Common myeloid progenitor, CD34-positive (primary cell): Measurements from ENCODE around the gene FNDC8.
"Not testable (repeated sequence)": the region's sequence is repeated elsewhere in the genome, so short reads cannot be mapped to it uniquely, and the experiment has no call there.

Experiments
- CTCF ChIA-PET: fragments of 350-600 bp; sonication (Branson Sonifier 250); formaldehyde crosslinking; loops from one replicate; lab custom pipeline; 2021; ENCODE audit warnings: antibody characterized with exemption; lab: Charles Lee
- POLR2A ChIA-PET: fragments of 350-600 bp; sonication (Branson Sonifier 250); formaldehyde crosslinking; loops from one replicate; lab custom pipeline; 2021; ENCODE audit warnings: antibody characterized with exemption; lab: Charles Lee
- DNase-seq, 3 donors: peaks; one replicate each; pipeline versions ENCODE4 v3.0.0 to v3.0.0-alpha.2; 2013
- H3K27ac ChIP-seq, 2 experiments: 1 replicate in 1 of 2; 2 replicates in 1 of 2; pipeline ENCODE4 v1.7.0; 2013; ENCODE audit warnings: inconsistent platforms in 2 of 2, low read length in 2 of 2, mild to moderate bottlenecking in 2 of 2, low read depth in 1 of 2, moderate library complexity in 1 of 2; ENCODE audit not compliant: severe bottlenecking in 2 of 2, insufficient read depth in 1 of 2, poor library complexity in 1 of 2
- H3K27me3 ChIP-seq, 5 experiments: replicated peaks in 2 of 5; 1 replicate in 3 of 5; 2 replicates in 2 of 5; pipeline versions ENCODE4 v1.6.1 to v1.7.0; 2013; ENCODE audit warnings: low read length in 4 of 5, mild to moderate bottlenecking in 2 of 5, moderate library complexity in 2 of 5, inconsistent platforms in 1 of 5; ENCODE audit not compliant: insufficient read depth in 5 of 5, control insufficient read depth in 4 of 5
- H3K36me3 ChIP-seq, 4 experiments: 1 replicate in 2 of 4; 2 replicates in 2 of 4; pipeline versions ENCODE4 v1.6.1 to v1.7.0; 2013; ENCODE audit warnings: low read length in 3 of 4, control low read depth in 1 of 4, mild to moderate bottlenecking in 1 of 4; ENCODE audit not compliant: control insufficient read depth in 4 of 4, insufficient read depth in 4 of 4
- H3K4me1 ChIP-seq, 4 experiments: 1 replicate in 3 of 4; 2 replicates in 1 of 4; pipeline versions ENCODE4 v1.6.1 to v1.7.1; 2013; ENCODE audit warnings: low read length in 3 of 4, mild to moderate bottlenecking in 3 of 4, control low read depth in 1 of 4, inconsistent platforms in 1 of 4, moderate library complexity in 1 of 4; ENCODE audit not compliant: control insufficient read depth in 4 of 4, insufficient read depth in 4 of 4; ENCODE audit errors: control extremely low read depth in 1 of 4
- H3K4me3 ChIP-seq, 7 experiments: 1 replicate in 4 of 7; 2 replicates in 3 of 7; pipeline versions ENCODE4 v1.5.1 to v1.7.0; 2013; ENCODE audit warnings: mild to moderate bottlenecking in 7 of 7, low read length in 6 of 7, moderate library complexity in 6 of 7, inconsistent platforms in 2 of 7, low read depth in 2 of 7, control low read depth in 1 of 7; ENCODE audit not compliant: insufficient read depth in 4 of 7, control insufficient read depth in 1 of 7; ENCODE audit errors: extremely low read depth in 1 of 7
- H3K9me3 ChIP-seq, 5 experiments: 1 replicate in 4 of 5; 2 replicates in 1 of 5; pipeline versions ENCODE4 v1.6.1 to v1.7.1; 2013; ENCODE audit warnings: low read length in 4 of 5, mild to moderate bottlenecking in 2 of 5, inconsistent platforms in 1 of 5, low read depth in 1 of 5, moderate library complexity in 1 of 5; ENCODE audit not compliant: control insufficient read depth in 4 of 5, insufficient read depth in 2 of 5; ENCODE audit errors: control extremely low read depth in 1 of 5
- WGBS: methylation state at CpG from one replicate; pipeline ENCODE4 v1.1.5; 2013; ENCODE audit not compliant: insufficient coverage; 5-methylcytosine and 5-hydroxymethylcytosine counted together

The FNDC8 gene

GRCh38 chr17:35171834-35172233, 50.4 kb downstream of the FNDC8 start:
- POLR2A ChIA-PET: no interaction called here

GRCh38 chr17:35172321-35172720, 50.9 kb downstream of the FNDC8 start:
- H3K27ac ChIP-seq, H3K27me3 ChIP-seq, H3K4me1 ChIP-seq, POLR2A ChIA-PET, CTCF ChIA-PET, DNase-seq, H3K4me3 ChIP-seq, H3K36me3 ChIP-seq, H3K9me3 ChIP-seq: not testable (repeated sequence)
- 90% methylated on average over 3 of the region's 3 CpGs for WGBS

More at GRCh38 chr17:35171834-35172233, 50.4 kb downstream of the FNDC8 start:
- H3K4me3 ChIP-seq: no peak overlapping the region
- H3K36me3 ChIP-seq: no peaks in the 10 kb centered on the region
- CTCF ChIA-PET: interaction anchor here (1.4 to 2.6 kb wide), 6 partner anchors 141 to 576 kb away, joined by 5 to 17 read pairs (median 8); partner anchors contain the start of gene SLFN12L
- WGBS: no CpG with 5 or more reads among the region's 2 CpGs
- peaks cover 0 to 7% (median 0%) of the 10 kb centered on the region in 5 experiments for H3K27me3 ChIP-seq
- H3K9me3 ChIP-seq: no peaks in the 10 kb centered on the region
- DNase-seq: peak in 1 of 3 donors; percentile 26
- no peak overlapping the region for H3K27ac ChIP-seq
- no peaks in the 10 kb centered on the region for H3K4me1 ChIP-seq

GRCh38 chr17:35174835-35175334, 53.5 kb downstream of the FNDC8 start:
- ChIA-PET CTCF (no interaction called here), POLR2A (no interaction called here)
- no peak overlapping the region for H3K27ac ChIP-seq
- DNase-seq: no peak
- H3K4me3 ChIP-seq: no peak overlapping the region
- no peaks in the 10 kb centered on the region for H3K9me3 ChIP-seq
- WGBS: 100% methylated on average over 2 of the region's 2 CpGs
- no peaks in the 10 kb centered on the region for H3K4me1 ChIP-seq
- H3K36me3 ChIP-seq: no peaks in the 10 kb centered on the region
- peaks cover 0 to 6% (median 0%) of the 10 kb centered on the region in 5 experiments for H3K27me3 ChIP-seq

- no peak for DNase-seq
- Histone ChIP-seq H3K27ac (no peak overlapping the region), H3K9me3 (no peaks in the 10 kb centered on the region), H3K27me3 (peaks cover 0 to 6% (median 0%) of the 10 kb centered on the region in 5 experiments), H3K36me3 (no peaks in the 10 kb centered on the region), H3K4me3 (no peak overlapping the region), H3K4me1 (no peaks in the 10 kb centered on the region)
- ChIA-PET POLR2A (no interaction called here), CTCF (no interaction called here)
- WGBS: 100% methylated on average over 3 of the region's 9 CpGs
Measured at GRCh38 chr17:35175638-35176415, 54.4 kb downstream of the FNDC8 start.

GRCh38 chr17:35176897-35177296, 55.5 kb downstream of the FNDC8 start:
- WGBS: 92% methylated on average over 4 of the region's 8 CpGs

GRCh38 chr17:35179379-35179778, 58.0 kb downstream of the FNDC8 start:
- H3K27ac ChIP-seq, H3K9me3 ChIP-seq, H3K4me3 ChIP-seq, H3K4me1 ChIP-seq, POLR2A ChIA-PET, H3K36me3 ChIP-seq, DNase-seq, CTCF ChIA-PET: not testable (repeated sequence)
- 95% methylated on average over 3 of the region's 5 CpGs for WGBS
- H3K27me3 ChIP-seq: peaks cover 0 to 26% (median 4%) of the 10 kb centered on the region in 5 experiments

More at GRCh38 chr17:35176897-35177296, 55.5 kb downstream of the FNDC8 start:
- no peaks in the 10 kb centered on the region for H3K36me3 ChIP-seq
- POLR2A ChIA-PET: no interaction called here
- no peak for DNase-seq
- no peak overlapping the region for H3K4me3 ChIP-seq
- no peak overlapping the region for H3K27ac ChIP-seq
- CTCF ChIA-PET: no interaction called here
- no peaks in the 10 kb centered on the region for H3K4me1 ChIP-seq
- H3K27me3 ChIP-seq: peaks cover 0 to 6% (median 0%) of the 10 kb centered on the region in 5 experiments
- no peaks in the 10 kb centered on the region for H3K9me3 ChIP-seq
